ENCODE data around the gene FALEC.

The FALEC gene

GRCh38 chr1:150474869-150475268, 40.7 kb upstream of the FALEC start:
- no peak for DNase-seq
- intact Hi-C loops (cut with DNase I; ENCODE audit: low total_unique reads): no loop called here
- Histone ChIP-seq H3K27me3 (no peaks in the 10 kb centered on the region), H3K4me1 (peaks cover 0 to 4% (median 2%) of the 10 kb centered on the region in 4 donors), H3K36me3 (peaks cover 27 to 32% (median 31%) of the 10 kb centered on the region in 3 donors), H3K4me3 (no peak overlapping the region), H3K9me3 (no peaks in the 10 kb centered on the region), H3K27ac (no peak overlapping the region)
- TF ChIP-seq, protein P1, sequence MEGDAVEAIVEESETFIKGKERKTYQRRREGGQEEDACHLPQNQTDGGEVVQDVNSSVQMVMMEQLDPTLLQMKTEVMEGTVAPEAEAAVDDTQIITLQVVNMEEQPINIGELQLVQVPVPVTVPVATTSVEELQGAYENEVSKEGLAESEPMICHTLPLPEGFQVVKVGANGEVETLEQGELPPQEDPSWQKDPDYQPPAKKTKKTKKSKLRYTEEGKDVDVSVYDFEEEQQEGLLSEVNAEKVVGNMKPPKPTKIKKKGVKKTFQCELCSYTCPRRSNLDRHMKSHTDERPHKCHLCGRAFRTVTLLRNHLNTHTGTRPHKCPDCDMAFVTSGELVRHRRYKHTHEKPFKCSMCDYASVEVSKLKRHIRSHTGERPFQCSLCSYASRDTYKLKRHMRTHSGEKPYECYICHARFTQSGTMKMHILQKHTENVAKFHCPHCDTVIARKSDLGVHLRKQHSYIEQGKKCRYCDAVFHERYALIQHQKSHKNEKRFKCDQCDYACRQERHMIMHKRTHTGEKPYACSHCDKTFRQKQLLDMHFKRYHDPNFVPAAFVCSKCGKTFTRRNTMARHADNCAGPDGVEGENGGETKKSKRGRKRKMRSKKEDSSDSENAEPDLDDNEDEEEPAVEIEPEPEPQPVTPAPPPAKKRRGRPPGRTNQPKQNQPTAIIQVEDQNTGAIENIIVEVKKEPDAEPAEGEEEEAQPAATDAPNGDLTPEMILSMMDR (IDR thresholded peaks at IDR 0.05): no peak

GRCh38 chr1:150476754-150477153, 38.8 kb upstream of the FALEC start:
- Histone ChIP-seq H3K9me3 (no peaks in the 10 kb centered on the region), H3K27me3 (no peaks in the 10 kb centered on the region), H3K36me3 (peaks cover 14 to 15% (median 15%) of the 10 kb centered on the region in 3 donors), H3K4me3 (no peak overlapping the region), H3K4me1 (peaks cover 0 to 4% (median 0%) of the 10 kb centered on the region in 4 donors), H3K27ac (no peak overlapping the region)
- DNase-seq: no peak
- intact Hi-C loops (cut with DNase I; ENCODE audit: low total_unique reads): no loop called here
- TF ChIP-seq, protein P1 (IDR thresholded peaks at IDR 0.05): no peak

GRCh38 chr1:150477320-150477719, 38.2 kb upstream of the FALEC start:
- TF ChIP-seq, protein P1 (IDR thresholded peaks at IDR 0.05): no peak
- Histone ChIP-seq H3K9me3 (no peaks in the 10 kb centered on the region), H3K36me3 (peaks cover 8 to 9% (median 9%) of the 10 kb centered on the region in 3 donors), H3K27ac (no peak overlapping the region), H3K4me3 (no peak overlapping the region), H3K27me3 (no peaks in the 10 kb centered on the region), H3K4me1 (peaks cover 0 to 4% (median 0%) of the 10 kb centered on the region in 4 donors)
- intact Hi-C loops (cut with DNase I; ENCODE audit: low total_unique reads): no loop called here
- DNase-seq: no peak

DNA sequence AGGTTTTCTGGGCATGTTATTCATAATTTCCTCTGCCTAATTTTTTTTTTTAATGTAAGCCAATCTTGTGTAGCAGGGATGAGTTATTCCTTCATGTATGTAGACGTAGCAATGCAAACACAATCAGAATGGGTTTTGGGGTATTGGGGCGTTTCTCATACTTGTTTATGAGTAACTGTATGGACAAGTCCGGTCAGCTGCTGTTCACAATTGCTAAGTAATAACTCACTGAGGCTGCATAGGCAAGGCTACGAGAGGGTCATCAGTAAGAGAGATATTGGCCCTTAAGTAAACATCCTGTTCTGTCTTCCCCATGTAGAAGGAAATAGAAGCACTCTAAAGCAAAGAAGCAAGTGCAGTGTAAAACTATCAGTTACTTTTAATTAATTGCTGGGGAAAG, 37.8 kb upstream of the FALEC start:
- Histone ChIP-seq H3K27me3 (no peaks in the 10 kb centered on the region), H3K4me3 (no peak overlapping the region), H3K9me3 (no peaks in the 10 kb centered on the region), H3K36me3 (peaks cover 4 to 5% (median 5%) of the 10 kb centered on the region in 3 donors), H3K4me1 (peaks cover 0 to 4% (median 0%) of the 10 kb centered on the region in 4 donors), H3K27ac (no peak overlapping the region)
- intact Hi-C loops (cut with DNase I; ENCODE audit: low total_unique reads): no loop called here
- TF ChIP-seq, protein P1 (IDR thresholded peaks at IDR 0.05): no peak
- no peak for DNase-seq

- intact Hi-C loops (cut with DNase I; ENCODE audit: low total_unique reads): no loop called here
- TF ChIP-seq, protein P1 (IDR thresholded peaks at IDR 0.05): no peak
- Histone ChIP-seq H3K4me1 (peaks cover 0 to 4% (median 0%) of the 10 kb centered on the region in 4 donors), H3K27me3 (no peaks in the 10 kb centered on the region), H3K4me3 (no peak overlapping the region), H3K9me3 (no peaks in the 10 kb centered on the region), H3K36me3 (no peaks in the 10 kb centered on the region), H3K27ac (no peak overlapping the region)
- no peak for DNase-seq
Measured at GRCh38 chr1:150479370-150479769, 36.2 kb upstream of the FALEC start.

- no peak overlapping the region for H3K27ac ChIP-seq
- intact Hi-C loops (cut with DNase I; ENCODE audit: low total_unique reads): no loop called here
- H3K9me3 ChIP-seq: no peaks in the 10 kb centered on the region
- no peak overlapping the region for H3K4me3 ChIP-seq
- TF ChIP-seq, protein P1 (IDR thresholded peaks at IDR 0.05): no peak
- peaks cover 0 to 4% (median 0%) of the 10 kb centered on the region in 4 donors for H3K4me1 ChIP-seq
- H3K27me3 ChIP-seq: no peaks in the 10 kb centered on the region
- no peaks in the 10 kb centered on the region for H3K36me3 ChIP-seq
- no peak for DNase-seq
Measured at GRCh38 chr1:150479927-150480352, 35.6 kb upstream of the FALEC start.

Data from tibial artery (tissue), 4 donors.